SU-DHL-6 (cell line): ENCODE results near the gene NAPB.

Experiments used
- CTCF ChIP-seq: fragments of 200-600 bp; sonication (generic); IDR thresholded peaks from one replicate; pipeline ENCODE4 v1.5.1; 2017; ENCODE audit warnings: antibody characterized with exemption, mild to moderate bottlenecking, low read length, moderate library complexity; ENCODE audit not compliant: insufficient read depth, poor library complexity, severe bottlenecking
- EZH2phosphoT487 ChIP-seq: fragments of 200-600 bp; sonication (generic), shearing (Covaris generic); conservative IDR thresholded peaks from 2 replicates; pipeline ENCODE4 v1.6.1; 2018; ENCODE audit warnings: mild to moderate bottlenecking, antibody characterized with exemption, low read length, moderate library complexity, mixed read lengths

- peak; percentile 17 for TF ChIP-seq CTCF
- no peak for TF ChIP-seq EZH2phosphoT487
Measured at GRCh38 chr20:23340524-23340923, 80.8 kb downstream of the NAPB start.
